WTC11 (cell line): ENCODE data around the gene SPATA3.

ENCODE experiments used
- NR3C1 ChIP-seq: sonication (generic); formaldehyde crosslinking; conservative IDR thresholded peaks from 2 replicates; pipeline ENCODE4 v1.8.1; 2023; ENCODE audit warnings: low read depth, mild to moderate bottlenecking, missing genetic modification reagents
- TF ChIP-seq, protein P1 (sequence below): fragments of 200-600 bp; IDR thresholded peaks from 2 replicates; pipeline ENCODE4 v1.8.0; 2022; ENCODE audit warnings: antibody characterized with exemption

DNA sequence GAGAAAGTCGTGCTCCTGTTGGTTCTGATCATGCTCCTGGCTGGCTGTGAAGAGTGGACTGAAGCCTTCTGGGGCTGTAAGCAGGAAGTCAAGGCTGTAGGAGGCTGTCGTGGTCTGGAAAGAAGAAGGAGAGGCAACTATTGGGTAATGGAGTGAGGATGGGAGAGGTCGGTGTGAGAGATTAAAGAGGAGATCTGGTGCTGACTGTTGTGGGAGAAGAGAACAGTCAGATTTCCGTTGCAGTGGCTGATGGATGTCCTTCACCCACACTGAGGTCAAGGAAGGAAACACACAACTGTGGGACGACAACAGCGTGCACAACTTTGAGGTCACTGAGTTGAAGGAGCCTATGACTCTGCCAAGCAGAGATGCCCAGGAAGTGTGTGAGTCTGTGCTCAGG is 57.9 kb downstream of the SPATA3 start:
- TF ChIP-seq NR3C1 = no peak
- TF ChIP-seq, protein P1, sequence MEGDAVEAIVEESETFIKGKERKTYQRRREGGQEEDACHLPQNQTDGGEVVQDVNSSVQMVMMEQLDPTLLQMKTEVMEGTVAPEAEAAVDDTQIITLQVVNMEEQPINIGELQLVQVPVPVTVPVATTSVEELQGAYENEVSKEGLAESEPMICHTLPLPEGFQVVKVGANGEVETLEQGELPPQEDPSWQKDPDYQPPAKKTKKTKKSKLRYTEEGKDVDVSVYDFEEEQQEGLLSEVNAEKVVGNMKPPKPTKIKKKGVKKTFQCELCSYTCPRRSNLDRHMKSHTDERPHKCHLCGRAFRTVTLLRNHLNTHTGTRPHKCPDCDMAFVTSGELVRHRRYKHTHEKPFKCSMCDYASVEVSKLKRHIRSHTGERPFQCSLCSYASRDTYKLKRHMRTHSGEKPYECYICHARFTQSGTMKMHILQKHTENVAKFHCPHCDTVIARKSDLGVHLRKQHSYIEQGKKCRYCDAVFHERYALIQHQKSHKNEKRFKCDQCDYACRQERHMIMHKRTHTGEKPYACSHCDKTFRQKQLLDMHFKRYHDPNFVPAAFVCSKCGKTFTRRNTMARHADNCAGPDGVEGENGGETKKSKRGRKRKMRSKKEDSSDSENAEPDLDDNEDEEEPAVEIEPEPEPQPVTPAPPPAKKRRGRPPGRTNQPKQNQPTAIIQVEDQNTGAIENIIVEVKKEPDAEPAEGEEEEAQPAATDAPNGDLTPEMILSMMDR = no peak
